GM18526 (cell line): Measurements from ENCODE around the gene RAP1GAP2.

Source experiments
- POLR2A ChIP-seq: IDR thresholded peaks from 3 replicates; pipeline ENCODE4 v1.6.1; 2011; ENCODE audit not compliant: insufficient read length; ENCODE audit errors: extremely low read depth

RAP1GAP2 gene

DNA sequence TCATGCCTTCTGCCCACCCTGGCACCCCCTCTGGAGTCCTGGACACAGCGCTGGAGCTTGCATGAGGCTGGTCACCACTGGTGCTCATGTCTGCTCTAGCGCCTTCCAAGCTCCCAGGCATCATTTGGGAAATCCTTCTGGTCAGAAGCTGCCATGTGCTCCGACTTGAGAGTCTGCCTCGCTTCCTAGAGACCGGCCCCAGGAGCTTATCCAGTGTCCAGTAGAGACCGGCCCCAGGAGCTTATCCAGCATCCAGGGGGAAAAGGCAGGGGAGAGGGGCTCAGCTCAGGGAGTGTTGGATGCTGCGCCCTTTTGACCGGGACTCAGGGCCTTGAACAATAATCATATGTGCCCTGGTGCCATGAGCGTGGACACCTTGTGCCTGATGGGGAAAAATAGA, 106.3 kb downstream of the RAP1GAP2 start:
- no peak for TF ChIP-seq POLR2A

DNA sequence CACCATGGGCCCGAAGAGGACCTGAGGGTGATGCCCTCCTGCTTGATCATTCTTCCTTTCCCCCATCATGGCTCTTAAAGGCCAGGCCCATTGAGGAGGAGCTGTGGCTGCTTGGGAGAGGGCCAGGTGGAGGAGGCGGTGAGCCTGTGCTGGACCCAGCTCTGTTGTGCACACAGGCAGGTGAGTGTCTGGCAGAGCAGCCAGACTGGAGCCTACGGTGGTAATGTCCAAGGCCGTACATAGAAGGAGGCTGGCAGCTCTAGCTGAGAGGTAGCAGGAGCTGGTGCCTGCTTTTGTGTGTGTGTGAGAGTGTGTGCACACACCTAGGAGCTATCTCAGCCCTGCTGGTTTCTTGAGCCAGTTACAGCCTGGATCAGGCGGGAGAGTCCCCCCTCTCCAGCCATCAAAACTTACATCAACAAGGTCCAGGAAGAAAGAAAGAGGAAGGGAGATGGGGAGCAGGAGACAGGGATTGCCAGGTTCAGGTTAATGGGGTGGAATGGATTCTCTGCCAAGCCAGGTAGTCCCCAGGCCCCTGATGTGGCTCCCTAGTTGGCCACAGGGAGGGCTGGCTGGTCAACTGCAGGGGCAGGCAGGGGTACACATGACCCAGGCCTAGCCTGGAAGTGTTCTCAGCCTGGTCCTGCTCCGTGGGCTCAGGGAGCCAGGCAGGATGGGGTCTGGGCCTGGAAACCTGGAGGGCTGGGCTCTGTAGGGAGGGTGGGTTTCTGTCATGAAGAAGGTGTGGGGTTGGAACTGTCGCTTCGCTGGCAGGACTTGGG, 107.1 kb downstream of the RAP1GAP2 start:
- TF ChIP-seq POLR2A: no peak

DNA sequence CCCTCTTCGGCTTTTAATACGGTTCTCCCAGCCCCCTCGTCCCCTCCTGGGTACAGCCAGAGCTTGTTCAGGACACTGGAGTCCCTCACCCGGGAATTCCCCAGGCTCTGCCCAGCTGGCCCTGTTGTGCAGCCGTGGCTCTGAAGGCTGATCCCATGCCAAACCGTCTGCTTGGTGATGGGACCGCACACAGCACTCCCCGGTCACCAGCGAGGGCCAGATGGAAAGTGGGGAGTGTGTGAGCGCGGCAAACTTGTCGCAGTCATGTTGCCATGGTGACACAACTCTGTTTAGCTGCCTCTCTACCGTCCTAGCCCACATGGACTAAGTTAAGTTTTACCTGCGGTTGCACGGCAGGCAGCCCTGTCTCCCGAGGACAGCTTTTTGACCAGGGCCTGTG, 107.9 kb downstream of the RAP1GAP2 start:
- no peak for TF ChIP-seq POLR2A

DNA sequence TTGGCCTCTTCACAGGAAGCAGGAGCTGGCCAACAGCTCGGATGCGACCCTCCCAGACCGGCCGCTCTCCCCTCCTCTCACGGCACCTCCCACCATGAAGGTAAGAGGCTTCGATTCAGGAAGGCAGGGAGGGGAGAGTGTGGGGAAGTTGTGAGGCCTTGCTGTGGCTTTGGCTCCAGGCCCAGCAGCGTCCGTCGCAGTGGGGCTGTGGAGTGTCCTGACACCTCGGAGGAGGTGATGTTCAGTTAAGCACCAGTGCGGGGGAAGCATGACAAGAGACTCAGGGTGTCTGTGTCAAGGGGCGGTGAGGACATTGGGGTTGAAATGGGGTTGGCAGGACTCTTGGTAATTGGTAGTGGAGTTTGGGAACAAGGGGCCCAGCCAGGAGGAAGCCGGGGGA, 109.0 kb downstream of the RAP1GAP2 start:
- no peak for TF ChIP-seq POLR2A

DNA sequence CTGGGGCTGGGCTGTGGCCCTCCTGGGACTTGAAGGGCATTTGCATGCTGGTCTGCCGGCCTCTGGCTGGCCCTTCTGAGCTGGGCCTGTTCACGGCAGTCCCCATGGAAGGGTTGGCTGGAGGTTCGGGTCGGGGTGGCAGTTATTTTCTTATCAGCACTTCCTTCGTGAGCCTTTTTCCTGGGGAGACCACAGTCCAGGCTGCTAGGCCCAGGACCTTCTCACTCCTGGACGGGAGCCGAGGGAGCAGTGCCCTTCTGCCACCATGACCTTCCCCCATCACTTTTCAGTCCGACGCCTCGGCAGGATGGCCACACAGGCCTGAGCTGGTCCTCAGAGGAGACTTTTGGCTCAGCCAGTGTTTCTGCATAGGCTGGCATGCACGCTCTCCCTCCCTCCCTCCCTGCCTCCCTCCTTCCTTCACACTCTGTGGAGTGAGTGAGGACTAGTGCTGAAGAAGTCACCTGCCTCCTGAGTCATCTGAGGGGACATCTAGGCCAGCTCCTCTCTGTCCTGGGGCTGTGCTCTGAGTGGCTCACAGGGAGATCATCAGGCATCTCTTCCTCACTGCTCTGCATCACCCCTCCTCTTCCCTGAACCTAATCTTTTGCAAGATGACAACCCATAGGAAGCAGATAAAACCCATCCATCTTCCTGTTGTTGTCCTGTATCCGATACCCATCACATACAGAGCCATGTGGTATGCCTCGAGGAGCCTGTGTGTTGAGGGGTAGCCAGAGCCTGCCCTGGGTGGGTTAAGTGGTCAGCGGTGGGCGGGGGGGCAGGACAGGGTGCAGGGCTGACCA, 109.7 kb downstream of the RAP1GAP2 start:
- TF ChIP-seq POLR2A: no peak

DNA sequence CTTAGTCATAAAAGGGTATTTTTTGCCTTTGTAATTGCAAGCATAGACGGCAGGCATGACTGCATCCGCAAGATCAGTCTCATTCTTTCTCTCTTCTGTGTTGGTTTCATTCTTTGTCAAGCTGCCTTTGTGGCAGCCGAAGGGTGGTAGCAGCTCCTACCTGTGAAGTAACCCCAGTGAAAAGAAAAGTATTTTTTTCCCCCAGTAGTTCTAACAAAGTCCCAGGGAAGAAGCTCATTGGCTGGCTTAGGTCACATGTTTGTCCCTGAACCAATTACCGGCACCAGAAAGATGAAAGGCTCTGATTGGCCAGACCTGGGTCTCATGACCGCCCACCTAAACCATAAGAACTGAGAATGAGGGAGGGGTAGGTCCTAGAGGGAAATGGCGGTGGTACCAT, 110.7 kb downstream of the RAP1GAP2 start:
- no peak for TF ChIP-seq POLR2A

DNA sequence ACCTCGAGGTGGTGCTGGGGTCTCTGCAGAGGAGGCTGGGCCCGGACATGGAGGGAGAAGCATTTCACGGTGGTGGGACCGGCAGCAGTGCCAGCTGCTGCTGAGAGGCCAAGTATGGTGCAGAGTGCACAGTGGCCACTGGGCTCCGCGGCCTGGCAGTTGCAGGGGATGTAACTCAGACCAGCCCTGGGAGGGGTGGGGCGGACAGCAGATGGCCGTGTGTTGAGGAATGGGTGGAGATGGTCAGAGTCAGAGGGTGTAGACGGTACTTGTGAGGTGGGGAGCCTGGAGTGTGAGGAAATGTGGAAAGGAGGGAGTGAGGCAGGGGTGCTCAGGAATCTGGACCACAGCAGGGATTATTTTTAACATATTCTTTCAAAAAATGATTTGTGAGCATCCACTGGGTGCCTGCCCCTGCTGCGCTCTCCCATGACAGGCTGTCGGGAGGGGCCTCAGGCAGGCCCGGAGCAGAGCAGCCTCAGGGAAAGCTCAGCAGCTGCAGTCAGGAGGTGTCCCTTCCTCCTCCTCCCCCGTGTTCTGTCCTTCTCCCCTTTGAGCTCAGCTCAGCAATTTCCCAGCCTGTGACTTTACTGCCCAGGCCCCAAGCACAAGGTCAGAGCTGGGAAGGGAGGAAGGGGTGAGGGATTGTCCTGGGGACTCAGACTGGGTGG, 113.1 kb downstream of the RAP1GAP2 start:
- TF ChIP-seq POLR2A: no peak

DNA sequence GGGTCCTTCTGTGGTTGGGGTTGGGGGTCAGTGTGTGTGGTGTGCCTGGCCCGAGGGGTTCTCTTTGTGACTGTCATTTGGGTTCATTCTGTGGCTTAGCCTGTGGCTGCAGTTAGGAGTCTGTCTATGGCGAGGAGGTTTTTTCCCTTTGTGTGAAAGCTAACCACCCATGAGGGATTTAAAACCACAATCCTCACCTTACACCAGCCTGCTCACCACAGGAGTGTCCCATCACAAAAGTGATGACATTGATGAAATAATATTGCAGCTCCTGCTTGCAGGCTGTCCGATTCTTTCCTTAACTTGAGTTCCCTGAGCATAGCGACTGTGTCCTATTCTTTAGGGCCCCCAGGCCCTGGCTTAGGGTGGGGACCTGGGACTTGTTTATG, 113.6 kb downstream of the RAP1GAP2 start:
- TF ChIP-seq POLR2A: no peak

DNA sequence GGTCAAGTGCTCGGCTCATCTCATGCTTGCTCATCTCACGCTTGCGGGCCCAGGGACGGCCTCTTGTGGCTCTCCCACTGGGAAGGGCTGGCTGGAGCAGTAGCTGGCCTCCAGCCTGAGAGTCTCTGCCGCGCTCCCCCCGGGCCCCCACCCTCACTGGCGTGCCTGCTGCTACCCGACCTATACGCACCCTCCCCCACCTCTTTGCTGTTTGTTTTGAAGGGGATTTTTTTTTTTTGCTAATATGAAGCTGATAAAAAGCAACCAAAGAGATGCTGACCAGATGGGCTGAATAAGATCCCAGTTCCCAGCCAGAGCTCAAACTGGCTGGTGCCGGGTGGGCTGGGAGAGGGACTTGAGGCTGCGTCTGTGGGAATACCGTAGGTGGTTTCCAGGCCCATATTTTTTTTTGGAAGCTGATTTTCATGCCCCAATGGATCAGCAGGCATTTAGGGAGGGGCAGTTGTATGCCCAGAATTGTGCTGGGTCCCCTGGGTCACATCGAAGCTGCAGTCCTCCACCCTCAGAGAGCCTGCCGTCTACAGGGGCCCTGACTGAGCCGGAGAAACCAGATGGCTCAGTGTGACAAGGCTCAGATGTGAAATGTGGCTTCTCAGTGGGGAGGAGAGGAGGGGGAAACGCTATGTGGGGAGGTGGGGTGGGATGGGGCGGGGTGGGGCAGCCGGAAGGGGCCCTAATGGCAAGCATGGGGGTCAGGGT, 115.0 kb downstream of the RAP1GAP2 start:
- TF ChIP-seq POLR2A: no peak

DNA sequence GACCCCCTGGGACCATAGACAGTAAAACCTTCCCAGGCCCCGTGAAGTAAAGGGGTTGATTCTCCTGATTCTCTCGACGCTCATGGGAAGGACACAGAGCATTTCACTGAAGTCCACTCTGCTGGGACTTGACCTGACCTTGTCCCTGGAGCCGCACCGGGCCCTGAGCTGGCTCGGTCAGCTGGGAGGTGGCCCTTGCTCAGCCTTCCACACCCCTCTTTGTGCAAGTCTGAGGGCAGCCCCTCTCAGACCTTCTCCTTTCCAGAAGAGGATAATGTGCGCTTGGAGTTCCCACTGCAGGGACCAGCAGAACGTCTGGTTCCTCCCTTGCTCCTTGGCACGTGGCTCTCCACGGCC, 115.5 kb downstream of the RAP1GAP2 start:
- TF ChIP-seq POLR2A: no peak

DNA sequence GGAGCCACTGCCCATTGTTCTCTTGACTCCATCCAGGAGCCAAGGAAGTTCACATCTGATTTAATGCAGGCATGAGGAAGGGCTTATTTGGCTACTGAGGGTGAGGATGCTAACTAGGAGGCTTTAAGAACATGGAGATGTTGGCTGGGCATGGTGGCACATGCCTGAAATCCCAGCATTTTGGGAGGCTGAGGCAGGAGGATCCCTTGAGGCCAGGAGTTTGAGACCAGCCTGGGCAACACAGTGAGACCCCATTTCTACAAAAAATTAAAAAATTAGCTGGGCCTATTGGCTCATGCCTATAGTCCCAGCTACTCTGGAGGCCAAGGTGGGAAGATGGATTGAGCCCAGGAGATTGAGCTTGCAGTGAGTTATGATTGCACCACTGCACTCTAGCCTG, 116.5 kb downstream of the RAP1GAP2 start:
- no peak for TF ChIP-seq POLR2A

DNA sequence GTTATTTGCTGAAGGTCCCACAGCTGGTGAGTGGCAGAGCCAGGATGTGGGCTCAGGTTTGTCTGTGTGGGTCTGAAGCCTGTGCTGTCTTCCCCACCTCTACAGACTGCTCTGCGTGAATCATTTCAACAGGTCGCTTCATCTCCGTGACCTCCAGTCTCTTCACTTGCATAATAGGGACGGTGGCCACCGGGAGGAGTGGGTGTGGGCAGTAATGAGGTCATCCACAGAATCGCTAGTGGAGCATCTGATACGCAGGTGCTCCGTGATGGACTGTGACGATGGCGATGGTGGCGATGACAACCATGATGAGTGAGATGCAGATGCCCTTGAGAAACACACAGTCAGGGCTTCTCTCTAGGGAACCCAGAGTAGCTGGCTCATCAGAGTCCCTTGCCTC, 120.2 kb downstream of the RAP1GAP2 start:
- TF ChIP-seq POLR2A: no peak

DNA sequence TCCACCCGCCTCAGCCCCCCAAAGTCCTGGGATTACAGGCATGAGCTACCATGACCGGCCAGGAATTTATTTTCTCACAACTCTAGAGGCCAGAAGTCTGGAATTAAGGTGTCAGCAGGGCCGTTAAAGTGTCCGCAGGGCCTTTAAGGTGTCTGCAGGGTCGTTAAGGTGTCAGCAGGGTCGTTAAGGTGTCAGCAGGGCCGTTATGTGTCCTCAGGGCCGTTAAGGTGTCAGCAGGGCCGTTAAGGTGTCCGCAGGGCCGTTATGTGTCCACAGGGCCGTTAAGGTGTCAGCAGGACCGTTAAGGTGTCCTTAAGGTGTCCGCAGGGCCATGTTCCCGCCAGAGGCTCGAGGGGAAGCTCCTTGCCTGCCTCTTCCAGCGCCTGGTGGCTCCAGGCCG, 125.2 kb downstream of the RAP1GAP2 start:
- TF ChIP-seq POLR2A: no peak

DNA sequence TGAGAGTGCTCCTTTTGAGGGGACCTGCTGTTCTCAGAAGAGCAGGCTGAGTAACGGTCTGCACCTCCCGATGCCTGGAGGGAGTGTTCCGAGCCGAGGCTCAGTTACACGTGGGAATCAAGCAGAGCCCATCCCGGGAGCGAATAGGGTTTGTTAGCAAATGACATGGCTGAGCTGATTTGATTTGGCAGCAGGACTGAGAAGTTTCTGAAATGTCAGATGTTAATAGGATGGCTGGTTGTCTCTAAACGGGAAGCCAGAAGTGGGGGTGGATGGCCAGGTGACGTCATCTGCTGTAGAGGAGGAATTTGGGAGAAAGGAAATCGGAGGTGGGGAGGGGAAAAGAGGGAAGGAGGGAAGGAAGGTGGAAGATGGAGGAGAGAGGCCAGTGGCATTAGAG, 128.0 kb downstream of the RAP1GAP2 start:
- no peak for TF ChIP-seq POLR2A

DNA sequence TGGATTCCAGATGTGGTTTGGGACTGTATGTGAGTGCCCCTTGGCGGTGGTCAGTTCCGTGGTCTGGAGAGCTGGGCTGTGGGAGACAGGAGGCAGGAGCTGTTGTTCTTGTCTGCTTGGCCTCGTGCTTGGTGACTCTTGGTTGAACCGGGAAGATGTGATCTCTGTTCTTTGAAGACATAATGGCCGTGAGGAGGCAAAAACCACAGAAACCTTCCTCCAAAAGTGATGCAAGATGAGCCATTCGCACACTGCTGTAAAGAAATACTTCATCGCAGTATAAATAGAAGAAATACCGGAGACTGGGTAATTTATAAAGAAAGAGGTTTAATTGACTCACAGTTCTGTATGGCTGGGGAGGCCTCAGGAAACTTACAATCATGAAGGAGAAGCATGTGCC, 128.8 kb downstream of the RAP1GAP2 start:
- TF ChIP-seq POLR2A: no peak
